SU-DHL-6 (cell line): ENCODE measurements around the gene LENG9.

Experiments used
- H2AFZ ChIP-seq: fragments of 200-600 bp; sonication (generic); 2 replicates; pipeline ENCODE4 v1.6.1; 2014; ENCODE audit warnings: low read depth, mild to moderate bottlenecking, moderate library complexity, mixed read lengths, antibody characterized with exemption, low read length; ENCODE audit not compliant: severe bottlenecking
- H3F3A ChIP-seq: fragments of 200-600 bp; shearing (Covaris generic); 2 replicates; pipeline ENCODE4 v1.6.0; 2016; ENCODE audit warnings: antibody characterized with exemption, mild to moderate bottlenecking; ENCODE audit not compliant: insufficient read depth
- H3K27ac ChIP-seq: fragments of 200-600 bp; sonication (generic); 2 replicates; pipeline ENCODE4 v1.5.1; 2016; ENCODE audit warnings: low read depth, mild to moderate bottlenecking, low read length, moderate library complexity, mixed read lengths
- H3K27me3 ChIP-seq: fragments of 200-600 bp; sonication (generic), shearing (Covaris generic); 2 replicates; pipeline ENCODE4 v1.6.0; 2014; ENCODE audit warnings: mild to moderate bottlenecking, low read length
- H3K36me3 ChIP-seq: fragments of 200-600 bp; sonication (generic); 2 replicates; pipeline ENCODE4 v1.6.1; 2014; ENCODE audit warnings: mild to moderate bottlenecking, low read length, mixed read lengths
- H3K4me2 ChIP-seq: fragments of 300-600, 200-600 bp; shearing (Covaris generic), sonication (generic); 2 replicates; pipeline ENCODE4 v1.6.0; 2014; ENCODE audit warnings: low read length, low read depth, mild to moderate bottlenecking; ENCODE audit not compliant: poor library complexity, severe bottlenecking
- H3K4me3 ChIP-seq: fragments of 200-600 bp; sonication (generic); 2 replicates; pipeline ENCODE4 v1.5.1; 2014; ENCODE audit warnings: antibody characterized with exemption, low read length, mild to moderate bottlenecking, mixed read lengths; ENCODE audit not compliant: insufficient read depth, poor library complexity, severe bottlenecking
- H3K79me2 ChIP-seq: fragments of 200-600 bp; sonication (generic); 2 replicates; pipeline ENCODE4 v1.6.1; 2014; ENCODE audit warnings: mild to moderate bottlenecking, low read length, moderate library complexity; ENCODE audit not compliant: insufficient read depth
- H3K9ac ChIP-seq: fragments of 200-600 bp; sonication (generic); 2 replicates; pipeline ENCODE4 v1.7.0; 2014; ENCODE audit warnings: mild to moderate bottlenecking, low read length
- H3K9me2 ChIP-seq: fragments of 200-600 bp; sonication (generic); replicated peaks from 2 replicates; pipeline ENCODE4 v1.6.1; 2014; ENCODE audit warnings: low read length; ENCODE audit not compliant: insufficient read depth
- H3K9me3 ChIP-seq: fragments of 200-600 bp; sonication (generic); 2 replicates; pipeline ENCODE4 v1.6.1; 2014; ENCODE audit warnings: low read length, mixed read lengths; ENCODE audit not compliant: insufficient read depth
- H4K20me1 ChIP-seq: fragments of 200-600 bp; sonication (generic); 2 replicates; pipeline ENCODE4 v1.6.1; 2014; ENCODE audit warnings: low read depth, mild to moderate bottlenecking, antibody characterized with exemption, low read length, moderate library complexity, mixed read lengths
- EZH2phosphoT487 ChIP-seq: fragments of 200-600 bp; sonication (generic), shearing (Covaris generic); conservative IDR thresholded peaks from 2 replicates; pipeline ENCODE4 v1.6.1; 2018; ENCODE audit warnings: mild to moderate bottlenecking, antibody characterized with exemption, low read length, moderate library complexity, mixed read lengths
- TF ChIP-seq, protein P1 (sequence below): fragments of 200-600 bp; sonication (generic); IDR thresholded peaks from one replicate; pipeline ENCODE4 v1.5.1; 2017; ENCODE audit warnings: antibody characterized with exemption, mild to moderate bottlenecking, low read length, moderate library complexity; ENCODE audit not compliant: insufficient read depth, poor library complexity, severe bottlenecking

LENG9 gene

DNA sequence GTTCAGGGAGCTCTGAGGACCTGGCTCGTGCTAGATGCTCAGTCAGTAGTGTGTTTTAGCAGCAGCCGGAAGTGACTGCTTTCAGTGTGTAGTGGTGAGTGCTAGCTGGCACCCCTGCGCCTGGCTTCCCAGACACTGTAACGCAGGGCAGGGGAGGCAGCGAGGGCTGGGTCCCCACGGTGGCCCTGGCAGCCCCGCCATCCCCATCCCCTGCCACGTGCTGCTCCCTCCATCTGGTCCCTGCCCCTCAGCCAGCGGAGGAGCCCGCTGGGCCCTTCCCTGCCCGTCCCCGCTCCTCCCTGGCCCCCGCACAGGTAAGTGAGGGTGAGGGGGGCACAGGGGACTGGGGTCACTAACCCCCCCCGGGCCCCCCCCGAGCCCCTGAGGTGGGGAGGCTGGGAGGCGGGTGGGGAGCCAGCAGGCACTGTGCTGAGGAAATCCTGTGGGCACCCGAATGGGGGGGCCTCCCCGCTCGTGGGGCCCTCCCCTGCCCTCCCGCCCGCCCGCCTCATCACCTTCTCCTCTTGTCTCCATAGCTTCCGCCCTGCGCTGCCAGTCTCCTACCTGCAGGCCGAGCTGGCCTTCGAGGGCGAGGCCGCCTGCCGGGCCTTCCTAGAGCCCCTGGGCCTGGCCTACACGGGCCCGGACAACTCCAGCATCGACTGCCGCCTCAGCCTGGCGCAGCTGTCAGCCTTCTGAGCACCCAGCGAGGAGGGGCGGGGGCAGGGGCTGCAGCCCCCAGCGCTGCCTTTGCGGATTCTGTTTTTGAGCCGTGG is 3.2 kb downstream of the LENG9 start:
- H2AFZ ChIP-seq: no peak overlapping the region
- no peaks in the 10 kb centered on the region for H3K9me2 ChIP-seq
- TF ChIP-seq EZH2phosphoT487: no peak
- TF ChIP-seq, protein P1, sequence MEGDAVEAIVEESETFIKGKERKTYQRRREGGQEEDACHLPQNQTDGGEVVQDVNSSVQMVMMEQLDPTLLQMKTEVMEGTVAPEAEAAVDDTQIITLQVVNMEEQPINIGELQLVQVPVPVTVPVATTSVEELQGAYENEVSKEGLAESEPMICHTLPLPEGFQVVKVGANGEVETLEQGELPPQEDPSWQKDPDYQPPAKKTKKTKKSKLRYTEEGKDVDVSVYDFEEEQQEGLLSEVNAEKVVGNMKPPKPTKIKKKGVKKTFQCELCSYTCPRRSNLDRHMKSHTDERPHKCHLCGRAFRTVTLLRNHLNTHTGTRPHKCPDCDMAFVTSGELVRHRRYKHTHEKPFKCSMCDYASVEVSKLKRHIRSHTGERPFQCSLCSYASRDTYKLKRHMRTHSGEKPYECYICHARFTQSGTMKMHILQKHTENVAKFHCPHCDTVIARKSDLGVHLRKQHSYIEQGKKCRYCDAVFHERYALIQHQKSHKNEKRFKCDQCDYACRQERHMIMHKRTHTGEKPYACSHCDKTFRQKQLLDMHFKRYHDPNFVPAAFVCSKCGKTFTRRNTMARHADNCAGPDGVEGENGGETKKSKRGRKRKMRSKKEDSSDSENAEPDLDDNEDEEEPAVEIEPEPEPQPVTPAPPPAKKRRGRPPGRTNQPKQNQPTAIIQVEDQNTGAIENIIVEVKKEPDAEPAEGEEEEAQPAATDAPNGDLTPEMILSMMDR: no peak
- H3K4me2 ChIP-seq: no peak overlapping the region
- H3F3A ChIP-seq: peaks cover 24% of the 10 kb centered on the region; the same call in 1 of the 2 replicates
- no peak overlapping the region for H3K27ac ChIP-seq
- H3K9ac ChIP-seq: no peak overlapping the region
- H3K9me3 ChIP-seq: no peaks in the 10 kb centered on the region
- H3K4me3 ChIP-seq: no peak overlapping the region
- no peaks in the 10 kb centered on the region for H3K79me2 ChIP-seq
- no peaks in the 10 kb centered on the region; the same call in 1 of the 2 replicates for H4K20me1 ChIP-seq
- H3K36me3 ChIP-seq: 0 out of 2 replicates have a peak, but pooled peaks cover 5% of the 10 kb centered on the region
- no peaks in the 10 kb centered on the region for H3K27me3 ChIP-seq

DNA sequence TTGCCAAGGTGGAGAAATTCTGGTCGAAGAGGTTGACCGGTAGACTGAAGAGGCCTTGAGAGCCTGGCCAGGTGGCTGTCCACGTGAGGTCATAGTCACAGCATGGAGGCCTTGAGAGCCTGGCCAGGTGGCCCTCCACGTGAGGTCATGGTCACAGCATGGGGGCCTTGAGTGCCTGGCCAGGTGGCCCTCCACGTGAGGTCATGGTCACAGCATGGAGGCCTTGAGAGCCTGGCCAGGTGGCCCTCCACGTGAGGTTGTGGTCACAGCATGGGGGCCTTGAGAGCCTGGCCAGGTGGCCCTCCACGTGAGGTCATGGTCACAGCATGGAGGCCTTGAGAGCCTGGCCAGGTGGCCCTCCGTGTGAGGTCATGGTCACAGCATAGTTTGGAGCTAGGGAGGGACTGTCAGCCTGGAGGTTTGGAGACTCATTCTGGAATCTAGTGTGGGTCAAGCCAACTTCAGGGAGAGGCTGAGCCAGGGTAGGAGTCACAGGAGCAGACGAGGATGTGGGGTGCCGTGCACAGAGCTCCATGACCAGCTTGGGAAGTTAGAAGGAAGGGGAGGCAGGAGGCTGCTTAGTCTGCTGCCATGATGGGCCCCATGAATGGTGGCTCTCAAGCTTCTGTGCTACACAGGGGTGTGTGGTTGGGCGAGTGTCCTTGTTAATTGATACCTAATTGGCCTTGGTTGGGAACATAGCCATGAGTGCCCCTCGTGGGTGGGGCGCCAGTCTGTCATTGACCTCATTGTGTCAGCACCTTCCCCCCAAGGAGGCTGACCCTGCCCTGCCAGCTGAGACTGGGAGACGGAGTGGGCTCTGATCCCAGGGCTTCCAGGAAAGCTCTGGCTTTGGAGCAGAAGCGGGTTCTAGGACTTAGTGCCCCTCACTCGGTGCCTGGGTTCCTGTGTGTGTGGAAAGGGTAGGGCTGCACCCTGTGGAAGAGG is 4.0 kb downstream of the LENG9 start:
- Histone ChIP-seq H3K9me3 (no peaks in the 10 kb centered on the region), H3K27ac (no peak overlapping the region), H3F3A (peaks cover 21% of the 10 kb centered on the region; the same call in 1 of the 2 replicates), H3K9ac (no peak overlapping the region), H3K27me3 (no peaks in the 10 kb centered on the region), H3K36me3 (0 out of 2 replicates have a peak, but pooled peaks cover 5% of the 10 kb centered on the region), H3K79me2 (no peaks in the 10 kb centered on the region), H4K20me1 (no peaks in the 10 kb centered on the region; the same call in 1 of the 2 replicates), H3K9me2 (no peaks in the 10 kb centered on the region), H3K4me3 (no peak overlapping the region), H3K4me2 (no peak overlapping the region), H2AFZ (no peak overlapping the region)
- TF ChIP-seq, protein P1: no peak

DNA sequence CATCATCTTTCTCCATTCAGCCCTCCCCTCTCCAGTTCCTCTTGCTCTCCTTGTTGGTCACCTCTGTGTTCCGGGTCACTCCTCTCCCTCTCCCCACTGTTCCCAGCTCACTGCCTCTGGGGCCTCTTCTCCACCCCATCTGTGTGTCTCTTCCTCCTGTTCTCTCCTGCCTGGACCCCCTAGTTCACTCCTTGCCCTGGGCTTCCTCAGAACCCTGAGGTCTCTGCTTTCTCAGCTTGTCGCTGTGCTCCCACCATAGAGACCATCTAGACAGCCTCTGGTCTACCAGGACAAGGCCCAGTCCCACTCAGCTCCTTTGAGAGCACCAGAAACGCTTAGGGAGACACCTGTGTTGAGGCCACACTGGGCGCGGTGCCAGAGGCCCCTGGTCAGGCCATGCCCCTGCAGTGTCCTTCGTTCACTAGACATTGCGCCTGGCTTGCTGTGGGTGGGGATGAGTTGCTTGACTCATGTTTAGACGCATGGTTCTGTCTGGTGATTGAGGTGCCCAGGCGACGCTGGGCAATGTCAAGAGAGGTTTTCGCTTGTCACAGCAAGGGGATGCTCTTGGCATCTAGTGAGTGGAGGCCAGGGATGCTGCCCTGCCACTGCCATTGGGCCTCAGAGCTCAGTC is 4.8 kb downstream of the LENG9 start:
- Histone ChIP-seq H3K9me2 (no peaks in the 10 kb centered on the region), H3K36me3 (0 out of 2 replicates have a peak, but pooled peaks cover 5% of the 10 kb centered on the region), H3K4me3 (no peak overlapping the region), H2AFZ (no peak overlapping the region), H3K27ac (no peak overlapping the region), H3K27me3 (no peaks in the 10 kb centered on the region), H3K79me2 (peaks cover under 1% of the 10 kb centered on the region; the same call in 1 of the 2 replicates), H3K9ac (no peak overlapping the region), H3F3A (peaks cover 16% of the 10 kb centered on the region; the same call in 1 of the 2 replicates), H4K20me1 (no peaks in the 10 kb centered on the region; the same call in 1 of the 2 replicates), H3K9me3 (no peaks in the 10 kb centered on the region), H3K4me2 (no peak overlapping the region)
- no peak for TF ChIP-seq EZH2phosphoT487
- TF ChIP-seq, protein P1: no peak
